ENCODE results near the gene CCND1. TPM values are rescaled to one million over a fixed set of nuclear protein-coding genes. Genes with fewer than 3 reads are reported as not detected.
A peak's percentile ranks its signal among the peaks of the same experiment; 100 is the strongest.

CCND1 gene
- total and polyA plus RNA-seq, 2 of the 8 experiments (the other 6 are each of a cell fraction or from before 2014, with no cell fraction given): 64.5 to 170 TPM

GRCh38 chr11:69640260-69640994, 529 bp upstream of the CCND1 start (continued):
- TF ChIP-seq SAP30 (IDR thresholded peaks at IDR 0.05; ENCODE audit: insufficient read depth, insufficient replicate concordance, low read length): no peak
- TF ChIP-seq, protein P1, sequence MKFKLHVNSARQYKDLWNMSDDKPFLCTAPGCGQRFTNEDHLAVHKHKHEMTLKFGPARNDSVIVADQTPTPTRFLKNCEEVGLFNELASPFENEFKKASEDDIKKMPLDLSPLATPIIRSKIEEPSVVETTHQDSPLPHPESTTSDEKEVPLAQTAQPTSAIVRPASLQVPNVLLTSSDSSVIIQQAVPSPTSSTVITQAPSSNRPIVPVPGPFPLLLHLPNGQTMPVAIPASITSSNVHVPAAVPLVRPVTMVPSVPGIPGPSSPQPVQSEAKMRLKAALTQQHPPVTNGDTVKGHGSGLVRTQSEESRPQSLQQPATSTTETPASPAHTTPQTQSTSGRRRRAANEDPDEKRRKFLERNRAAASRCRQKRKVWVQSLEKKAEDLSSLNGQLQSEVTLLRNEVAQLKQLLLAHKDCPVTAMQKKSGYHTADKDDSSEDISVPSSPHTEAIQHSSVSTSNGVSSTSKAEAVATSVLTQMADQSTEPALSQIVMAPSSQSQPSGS (IDR thresholded peaks at IDR 0.05; ENCODE audit: low read length): no peak
- no peak for TF ChIP-seq PHF8 (conservative IDR thresholded peaks at IDR 0.05; ENCODE audit: low read depth, low read length)
- TF ChIP-seq RNF2 (IDR thresholded peaks at IDR 0.05; ENCODE audit: borderline replicate concordance, low read depth, low read length, missing control alignments, poor library complexity, severe bottlenecking): no peak
- TF ChIP-seq RBBP5 (IDR thresholded peaks at IDR 0.05; ENCODE audit: borderline replicate concordance, low read depth, low read length): 0 out of 2 replicates have a peak, but pooled peaks have one; percentile 3
- TF ChIP-seq KDM4A (IDR thresholded peaks at IDR 0.05; ENCODE audit: low read depth, low read length, severe bottlenecking): no peak
- no peak for TF ChIP-seq JUN (IDR thresholded peaks at IDR 0.05; ENCODE audit: low read depth, low read length)
- peak; percentile 10 for TF ChIP-seq EZH2 (IDR thresholded peaks at IDR 0.05; ENCODE audit: low read depth, low read length, severe bottlenecking)
- TF ChIP-seq TAF7 (optimal IDR thresholded peaks at IDR 0.05; ENCODE audit: borderline replicate concordance, low read depth, low read length): no peak
- no peak for TF ChIP-seq CEBPB (IDR thresholded peaks at IDR 0.05; ENCODE audit: low read depth, low read length)
- no peak for TF ChIP-seq CTCF (IDR thresholded peaks at IDR 0.05; ENCODE audit: control extremely low read depth in 1 of 3, insufficient read depth in 1 of 3, low read depth in 1 of 3, low read length in 3 of 3)
- TF ChIP-seq FOSL1 (IDR thresholded peaks at IDR 0.05; ENCODE audit: insufficient read depth, low read depth, low read length): no peak
- TF ChIP-seq GTF2F1 (IDR thresholded peaks at IDR 0.05; ENCODE audit: borderline replicate concordance, low read depth, low read length): no peak
- no peak for TF ChIP-seq CHD2 (IDR thresholded peaks at IDR 0.05; ENCODE audit: low read length)
- no peak for TF ChIP-seq TCF12 (IDR thresholded peaks at IDR 0.05; ENCODE audit: low read depth, low read length)
- no peak for TF ChIP-seq RXRA (IDR thresholded peaks at IDR 0.05; ENCODE audit: insufficient read depth, low read depth, low read length)
- TF ChIP-seq ASH2L (IDR thresholded peaks at IDR 0.05; ENCODE audit: low read length): peak; percentile 63

Measured in H1 (cell line).